ENCODE data around the gene TK1. TPM values are rescaled to one million over a fixed set of nuclear protein-coding genes. Genes with fewer than 3 reads are reported as not detected.

TK1 gene
- polyA plus RNA-seq, 1 of the 3 experiments (the other 2 are of a cell fraction) = 112 TPM

- no peaks in the 10 kb centered on the region for H3F3A ChIP-seq (replicated peaks; ENCODE audit: insufficient read depth)
- ChIA-PET POLR2A (interaction anchor here (0.5 kb wide), 1 partner anchor 71 kb away, joined by 5 read pairs; no protein-coding TSS in a partner anchor), CTCF (interaction anchor here (0.9 to 8.0 kb wide), 12 partner anchors 9 to 294 kb away, joined by 3 to 100 read pairs (median 5); no protein-coding TSS in a partner anchor)
- no peaks in the 10 kb centered on the region for H3K9me3 ChIP-seq
- peak; percentile 58 for DNase-seq
- H3K9ac ChIP-seq = no peak overlapping the region
- H2AFZ ChIP-seq (ENCODE audit: low read depth) = no peak overlapping the region
- H3K4me3 ChIP-seq (ENCODE audit: low read depth in 2 of 2, low read length in 1 of 2) = peak overlapping the region in 1 of 2 experiments; percentile 74; a peak in 2 of 4 replicates
- H3K36me3 ChIP-seq (replicated peaks in 1 of 2; ENCODE audit: control insufficient read depth in 1 of 2, insufficient read depth in 2 of 2, low read length in 1 of 2) = no peaks in the 10 kb centered on the region
- H3K4me1 ChIP-seq (ENCODE audit: control insufficient read depth in 1 of 2, insufficient read depth in 2 of 2, low read depth in 1 of 2, low read length in 1 of 2) = peaks cover 4 to 39% of the 10 kb centered on the region in 2 experiments; a peak in 1 of 4 replicates
- TF ChIP-seq, protein P1, sequence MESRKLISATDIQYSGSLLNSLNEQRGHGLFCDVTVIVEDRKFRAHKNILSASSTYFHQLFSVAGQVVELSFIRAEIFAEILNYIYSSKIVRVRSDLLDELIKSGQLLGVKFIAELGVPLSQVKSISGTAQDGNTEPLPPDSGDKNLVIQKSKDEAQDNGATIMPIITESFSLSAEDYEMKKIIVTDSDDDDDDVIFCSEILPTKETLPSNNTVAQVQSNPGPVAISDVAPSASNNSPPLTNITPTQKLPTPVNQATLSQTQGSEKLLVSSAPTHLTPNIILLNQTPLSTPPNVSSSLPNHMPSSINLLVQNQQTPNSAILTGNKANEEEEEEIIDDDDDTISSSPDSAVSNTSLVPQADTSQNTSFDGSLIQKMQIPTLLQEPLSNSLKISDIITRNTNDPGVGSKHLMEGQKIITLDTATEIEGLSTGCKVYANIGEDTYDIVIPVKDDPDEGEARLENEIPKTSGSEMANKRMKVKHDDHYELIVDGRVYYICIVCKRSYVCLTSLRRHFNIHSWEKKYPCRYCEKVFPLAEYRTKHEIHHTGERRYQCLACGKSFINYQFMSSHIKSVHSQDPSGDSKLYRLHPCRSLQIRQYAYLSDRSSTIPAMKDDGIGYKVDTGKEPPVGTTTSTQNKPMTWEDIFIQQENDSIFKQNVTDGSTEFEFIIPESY (IDR thresholded peaks at IDR 0.05; ENCODE audit: borderline replicate concordance, low read depth) = no peak
- TF ChIP-seq TAF1 (IDR thresholded peaks at IDR 0.05; ENCODE audit: borderline replicate concordance, low read depth, low read length) (no peak), EZH2phosphoT487 (IDR thresholded peaks at IDR 0.05; ENCODE audit: borderline replicate concordance, low read depth) (no peak), RAD21 (IDR thresholded peaks at IDR 0.05; ENCODE audit: low read length) (no peak), FOSL2 (IDR thresholded peaks at IDR 0.05; ENCODE audit: borderline replicate concordance, low read depth) (no peak), POLR2AphosphoS5 (IDR thresholded peaks at IDR 0.05; ENCODE audit: low read depth, low read length) (no peak), SIN3A (IDR thresholded peaks at IDR 0.05; ENCODE audit: borderline replicate concordance, low read depth, low read length) (no peak), GABPA (IDR thresholded peaks at IDR 0.05; ENCODE audit: low read depth) (no peak), CHD2 (IDR thresholded peaks at IDR 0.05; ENCODE audit: low read length, partially characterized antibody) (no peak), GATA2 (CRISPR knock-in tag; IDR thresholded peaks at IDR 0.05) (no peak), SMC3 (IDR thresholded peaks at IDR 0.05; ENCODE audit: low read depth, low read length) (no peak), NRF1 (IDR thresholded peaks at IDR 0.05; ENCODE audit: low read depth, low read length) (no peak), RXRA (IDR thresholded peaks at IDR 0.05; ENCODE audit: borderline replicate concordance, low read depth) (no peak), IRF3 (IDR thresholded peaks at IDR 0.05; ENCODE audit: low read depth, low read length) (no peak)
- TF ChIP-seq, protein P2, sequence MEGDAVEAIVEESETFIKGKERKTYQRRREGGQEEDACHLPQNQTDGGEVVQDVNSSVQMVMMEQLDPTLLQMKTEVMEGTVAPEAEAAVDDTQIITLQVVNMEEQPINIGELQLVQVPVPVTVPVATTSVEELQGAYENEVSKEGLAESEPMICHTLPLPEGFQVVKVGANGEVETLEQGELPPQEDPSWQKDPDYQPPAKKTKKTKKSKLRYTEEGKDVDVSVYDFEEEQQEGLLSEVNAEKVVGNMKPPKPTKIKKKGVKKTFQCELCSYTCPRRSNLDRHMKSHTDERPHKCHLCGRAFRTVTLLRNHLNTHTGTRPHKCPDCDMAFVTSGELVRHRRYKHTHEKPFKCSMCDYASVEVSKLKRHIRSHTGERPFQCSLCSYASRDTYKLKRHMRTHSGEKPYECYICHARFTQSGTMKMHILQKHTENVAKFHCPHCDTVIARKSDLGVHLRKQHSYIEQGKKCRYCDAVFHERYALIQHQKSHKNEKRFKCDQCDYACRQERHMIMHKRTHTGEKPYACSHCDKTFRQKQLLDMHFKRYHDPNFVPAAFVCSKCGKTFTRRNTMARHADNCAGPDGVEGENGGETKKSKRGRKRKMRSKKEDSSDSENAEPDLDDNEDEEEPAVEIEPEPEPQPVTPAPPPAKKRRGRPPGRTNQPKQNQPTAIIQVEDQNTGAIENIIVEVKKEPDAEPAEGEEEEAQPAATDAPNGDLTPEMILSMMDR (IDR thresholded peaks at IDR 0.05) = no peak
- H4K20me1 ChIP-seq (ENCODE audit: insufficient read depth) = no peaks in the 10 kb centered on the region
- no peak overlapping the region for H3K27ac ChIP-seq (ENCODE audit: low read depth in 2 of 2, low read length in 1 of 2)
- no peaks in the 10 kb centered on the region for H3K79me2 ChIP-seq (ENCODE audit: insufficient read depth)
- peaks cover 3% of the 10 kb centered on the region for H3K27me3 ChIP-seq (ENCODE audit: insufficient read depth)
- WGBS (ENCODE audit: low lambda C conversion rate) = 91% methylated on average over 25 of the region's 25 CpGs
- peak overlapping the region; percentile 100; the same call in 1 of the 2 replicates for H3K4me2 ChIP-seq
- no peaks in the 10 kb centered on the region for H3K9me2 ChIP-seq
These were observed 59.5 kb downstream of the TK1 start for GRCh38 chr17:78127239-78127887.

All from SK-N-SH (cell line).